Lung (tissue), 16 donors: Measurements from ENCODE around the gene NDUFB10. TPM values are rescaled to one million over a fixed set of nuclear protein-coding genes. Genes with fewer than 3 reads are reported as not detected.

Experiments
- ATAC-seq: fragments of 200-7000 bp; cut with Tn5 transposase; one replicate; pipeline ENCODE4 v1.9.1; 2020; ENCODE audit warnings: moderate number of reproducible peaks; ENCODE audit not compliant: insufficient read depth, low FRiP score
- DNase-seq, 3 donors: peaks; one replicate each; pipeline ENCODE4 v3.0.0-alpha.2; 2013 to 2017
- H3K27ac ChIP-seq, 2 donors: one replicate each; pipeline ENCODE4 v1.5.1; 2013; ENCODE audit warnings: mild to moderate bottlenecking in 2 of 2, moderate library complexity in 2 of 2, control low read depth in 1 of 2, inconsistent platforms in 1 of 2, low read depth in 1 of 2, low read length in 1 of 2
- H3K27me3 ChIP-seq, 3 donors: one replicate each; pipeline ENCODE4 v1.5.1; 2013; ENCODE audit warnings: low read length in 2 of 3; ENCODE audit not compliant: control insufficient read depth in 3 of 3, insufficient read depth in 3 of 3
- H3K36me3 ChIP-seq, 4 donors: one replicate each; pipeline ENCODE4 v1.5.1; 2013; ENCODE audit warnings: low read length in 4 of 4, mild to moderate bottlenecking in 1 of 4, moderate library complexity in 1 of 4; ENCODE audit not compliant: control insufficient read depth in 4 of 4, insufficient read depth in 4 of 4
- H3K4me1 ChIP-seq, 5 donors: one replicate each; pipeline ENCODE4 v1.5.1; 2013; ENCODE audit warnings: low read length in 5 of 5, mild to moderate bottlenecking in 2 of 5, moderate library complexity in 1 of 5; ENCODE audit not compliant: control insufficient read depth in 5 of 5, insufficient read depth in 5 of 5
- H3K4me3 ChIP-seq: one replicate; pipeline ENCODE4 v1.5.1; 2013; ENCODE audit warnings: mild to moderate bottlenecking, control low read depth, moderate library complexity
- H3K9ac ChIP-seq, 2 donors: one replicate each; pipeline ENCODE4 v1.5.1; 2013; ENCODE audit warnings: low read length in 2 of 2, control low read depth in 1 of 2; ENCODE audit not compliant: insufficient read depth in 1 of 2
- H3K9me3 ChIP-seq, 4 donors: one replicate each; pipeline ENCODE4 v1.5.1; 2013; ENCODE audit warnings: low read length in 3 of 4, mild to moderate bottlenecking in 1 of 4, moderate library complexity in 1 of 4; ENCODE audit not compliant: control insufficient read depth in 4 of 4, insufficient read depth in 3 of 4
- WGBS, 2 donors: extraction: QIAGEN DNeasy Blood & Tissue Kit; methylation state at CpG; one replicate each; pipeline ENCODE4 v1.1.7; 2013; 5-methylcytosine and 5-hydroxymethylcytosine counted together
- long read RNA-seq, 5 donors: transcript quantifications; one replicate each; lab custom pipeline, GENCODE V29; 2026
- polyA plus RNA-seq, 2 donors: library from polyadenylated mRNA; stranded (reverse); fragments of 200-250 nt; gene quantifications; one replicate each; pipeline ENCODE4 v1.2.1, GENCODE V29; 2013
- total RNA-seq, 2 donors: library from RNA; depleted of rRNA in 1 of 2; stranded (reverse); fragments of >200 nt in 1 of 2; gene quantifications; one replicate each; pipeline ENCODE4 v1.2.1, GENCODE V29; 2014 to 2021
- TF ChIP-seq, protein P1 (sequence below): IDR thresholded peaks from 2 replicates; pipeline ENCODE4 v1.5.1; 2012; ENCODE audit warnings: mild to moderate bottlenecking; ENCODE audit errors: control extremely low read depth, extremely low read depth
- donor health status: control.
- donor health status: control.
- donor health status: Bipolar disorder and iron deficiency.
- donor health status: healthy.
- donor health status: DM: yes; HTN: yes; CAD: no.

Gene NDUFB10
- total RNA-seq (100 to 1,000 TPM; 107 to 124 TPM), polyA plus RNA-seq (100 to 1,000 TPM; 139 to 187 TPM)
- long read RNA-seq, donor 1, transcript NDUFB10-202 (3 exons, 830 nt): minor isoform, 12 of 7,300 reads
- long read RNA-seq, donor 1, transcript NDUFB10-201 (4 exons, 705 nt): major isoform, 78 of 7,300 reads
- long read RNA-seq, donor 1, partial matches to known transcripts: 6,884 of 7,300 reads
- long read RNA-seq, donor 1, other reads (novel, unspliced or antisense): 321 of 7,300 reads
- long read RNA-seq, donor 2, transcript NDUFB10-202 (3 exons, 830 nt): minor isoform, 6 of 29 reads
- long read RNA-seq, donor 2, transcript NDUFB10-201 (4 exons, 705 nt): major isoform, 10 of 29 reads
- long read RNA-seq, donor 2, partial matches to known transcripts: 11 of 29 reads
- long read RNA-seq, donor 2, other reads (novel, unspliced or antisense): 0 of 29 reads
- long read RNA-seq, donor 3, transcript NDUFB10-202 (3 exons, 830 nt): minor isoform, 12 of 3,762 reads
- long read RNA-seq, donor 3, transcript NDUFB10-201 (4 exons, 705 nt): major isoform, 47 of 3,762 reads
- long read RNA-seq, donor 3, partial matches to known transcripts: 3,557 of 3,762 reads
- long read RNA-seq, donor 3, other reads (novel, unspliced or antisense): 140 of 3,762 reads
- long read RNA-seq, donor 4, transcript NDUFB10-201 (4 exons, 705 nt): major isoform, 35 of 4,319 reads
- long read RNA-seq, donor 4, partial matches to known transcripts: 4,156 of 4,319 reads
- long read RNA-seq, donor 4, other reads (novel, unspliced or antisense): 116 of 4,319 reads
- long read RNA-seq, donor 5, transcript NDUFB10-203 (2 exons, 958 nt): minor isoform, 7 of 9,422 reads
- long read RNA-seq, donor 5, transcript NDUFB10-202 (3 exons, 830 nt): minor isoform, 13 of 9,422 reads
- long read RNA-seq, donor 5, transcript NDUFB10-201 (4 exons, 705 nt): major isoform, 77 of 9,422 reads
- long read RNA-seq, donor 5, partial matches to known transcripts: 2,690 of 9,422 reads
- long read RNA-seq, donor 5, other reads (novel, unspliced or antisense): 6,631 of 9,422 reads

DNA sequence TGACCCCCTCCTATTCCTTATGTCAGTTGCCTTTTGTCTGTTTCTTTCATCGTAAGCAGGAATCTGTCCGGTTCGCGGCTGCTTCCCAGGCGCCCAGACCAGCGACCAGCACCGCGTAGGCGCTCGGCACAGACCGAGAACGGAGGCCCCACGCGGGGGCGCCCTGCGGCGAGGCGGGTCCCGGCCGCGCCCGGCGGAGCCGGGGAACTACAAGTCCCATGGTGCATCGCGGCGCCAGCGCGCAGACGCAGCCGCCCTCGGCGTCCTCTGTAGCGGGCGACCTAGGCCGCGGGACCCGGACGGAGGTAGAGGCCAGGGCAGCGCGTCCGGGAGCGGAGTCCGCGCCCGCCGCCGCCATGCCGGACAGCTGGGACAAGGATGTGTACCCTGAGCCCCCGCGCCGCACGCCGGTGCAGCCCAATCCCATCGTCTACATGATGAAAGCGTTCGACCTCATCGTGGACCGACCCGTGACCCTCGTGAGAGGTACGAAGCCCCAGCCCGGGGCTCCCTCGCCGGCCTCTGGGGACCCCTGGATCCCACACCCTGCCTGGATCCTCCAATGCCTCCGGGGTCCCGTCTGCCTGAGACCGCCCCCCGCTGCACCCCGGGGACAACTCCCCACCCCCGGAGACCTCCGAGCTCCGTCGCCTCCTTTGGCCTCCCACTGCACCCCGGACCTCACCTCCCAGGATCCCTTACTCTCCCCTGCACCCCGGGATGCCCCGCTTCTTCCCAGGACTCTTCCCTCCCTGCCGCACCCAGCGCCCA, at the start of gene NDUFB10:
Gene NDUFB10 (plus strand): TSS at position 270 of the 771 bp plus-strand sequence. CDS start 87 bp downstream, at position 357.
- peaks cover 5 to 30% (median 7%) of the 10 kb centered on the region in 5 donors for H3K4me1 ChIP-seq
- 0 to 1% methylated on average over 62 to 79 of the region's 79 CpGs for WGBS, 2 donors
- TF ChIP-seq, protein P1, sequence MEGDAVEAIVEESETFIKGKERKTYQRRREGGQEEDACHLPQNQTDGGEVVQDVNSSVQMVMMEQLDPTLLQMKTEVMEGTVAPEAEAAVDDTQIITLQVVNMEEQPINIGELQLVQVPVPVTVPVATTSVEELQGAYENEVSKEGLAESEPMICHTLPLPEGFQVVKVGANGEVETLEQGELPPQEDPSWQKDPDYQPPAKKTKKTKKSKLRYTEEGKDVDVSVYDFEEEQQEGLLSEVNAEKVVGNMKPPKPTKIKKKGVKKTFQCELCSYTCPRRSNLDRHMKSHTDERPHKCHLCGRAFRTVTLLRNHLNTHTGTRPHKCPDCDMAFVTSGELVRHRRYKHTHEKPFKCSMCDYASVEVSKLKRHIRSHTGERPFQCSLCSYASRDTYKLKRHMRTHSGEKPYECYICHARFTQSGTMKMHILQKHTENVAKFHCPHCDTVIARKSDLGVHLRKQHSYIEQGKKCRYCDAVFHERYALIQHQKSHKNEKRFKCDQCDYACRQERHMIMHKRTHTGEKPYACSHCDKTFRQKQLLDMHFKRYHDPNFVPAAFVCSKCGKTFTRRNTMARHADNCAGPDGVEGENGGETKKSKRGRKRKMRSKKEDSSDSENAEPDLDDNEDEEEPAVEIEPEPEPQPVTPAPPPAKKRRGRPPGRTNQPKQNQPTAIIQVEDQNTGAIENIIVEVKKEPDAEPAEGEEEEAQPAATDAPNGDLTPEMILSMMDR: peak; percentile 59
- peak within 1 kb of the TSS; percentile 55 to 58 for H3K9ac ChIP-seq
- H3K9me3 ChIP-seq: no peaks in the 10 kb centered on the region
- peak; percentile 86 to 94 (median 92) for DNase-seq
- H3K27ac ChIP-seq: peak within 1 kb of the TSS; percentile 91 to 95
- H3K36me3 ChIP-seq: peaks cover 7 to 20% (median 14%) of the 10 kb centered on the region in 4 donors
- peaks cover 0 to 2% (median 0%) of the 10 kb centered on the region in 3 donors for H3K27me3 ChIP-seq
- H3K4me3 ChIP-seq: peak within 1 kb of the TSS; percentile 91
- ATAC-seq: peak; percentile 95

DNA sequence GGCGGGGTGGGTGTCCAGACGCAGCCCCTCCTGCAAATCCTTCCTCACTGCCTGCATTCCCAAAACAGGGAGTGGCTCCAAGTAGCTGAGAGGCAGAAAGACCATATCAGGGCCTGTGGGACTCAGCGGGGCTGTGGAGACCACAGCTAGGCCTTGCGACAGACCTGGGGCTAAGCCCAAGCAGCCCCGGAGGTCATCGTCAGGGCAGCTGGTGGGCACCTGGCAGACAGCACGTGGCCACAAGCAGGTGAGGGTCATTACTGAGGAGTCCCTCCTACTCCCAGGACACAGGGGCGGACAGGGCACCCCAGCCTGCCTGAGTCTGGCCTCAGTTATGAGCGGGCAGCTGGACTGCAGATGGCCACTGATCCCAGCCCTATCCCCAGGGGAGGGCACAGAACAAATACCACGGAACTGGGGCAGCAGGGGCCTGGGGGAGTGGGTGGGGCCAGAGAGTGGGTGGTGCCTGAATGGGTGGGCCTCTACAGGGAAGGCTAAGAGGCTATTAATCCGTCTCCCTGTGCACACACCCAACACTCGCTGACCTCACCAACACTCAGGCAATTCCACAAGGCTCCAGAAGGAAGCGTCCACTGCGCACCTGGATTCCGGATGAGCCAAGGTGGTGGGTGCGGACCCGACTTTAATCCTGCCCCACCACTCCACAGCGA, 49.6 kb upstream of the NDUFB10 start:
- no peak overlapping the region for H3K9ac ChIP-seq
- H3K27me3 ChIP-seq: peaks cover 0 to 7% (median 1%) of the 10 kb centered on the region in 3 donors
- H3K4me3 ChIP-seq: no peak overlapping the region
- H3K4me1 ChIP-seq: peaks cover 0 to 6% (median 0%) of the 10 kb centered on the region in 5 donors
- no peak overlapping the region for H3K27ac ChIP-seq
- no peak for DNase-seq
- TF ChIP-seq, protein P1: no peak
- WGBS, 2 donors: 64 to 78% methylated on average over 17 to 18 of the region's 18 CpGs
- H3K9me3 ChIP-seq: no peaks in the 10 kb centered on the region
- ATAC-seq: no peak
- H3K36me3 ChIP-seq: no peaks in the 10 kb centered on the region
